GM23248 (cell line): Measurements from ENCODE around the gene AKT1S1.

Source experiments
- EZH2 ChIP-seq: fragments of 200-600 bp; sonication (generic); IDR thresholded peaks from 2 replicates; pipeline ENCODE4 v1.6.1; 2018; ENCODE audit warnings: antibody characterized with exemption, mild to moderate bottlenecking; ENCODE audit not compliant: insufficient read depth, poor library complexity, severe bottlenecking
- EZH2phosphoT487 ChIP-seq: fragments of 200-600 bp; sonication (generic); IDR thresholded peaks from 2 replicates; pipeline ENCODE4 v1.6.1; 2018; ENCODE audit warnings: antibody characterized with exemption, moderate library complexity, mild to moderate bottlenecking, low read depth; ENCODE audit not compliant: insufficient read depth

DNA sequence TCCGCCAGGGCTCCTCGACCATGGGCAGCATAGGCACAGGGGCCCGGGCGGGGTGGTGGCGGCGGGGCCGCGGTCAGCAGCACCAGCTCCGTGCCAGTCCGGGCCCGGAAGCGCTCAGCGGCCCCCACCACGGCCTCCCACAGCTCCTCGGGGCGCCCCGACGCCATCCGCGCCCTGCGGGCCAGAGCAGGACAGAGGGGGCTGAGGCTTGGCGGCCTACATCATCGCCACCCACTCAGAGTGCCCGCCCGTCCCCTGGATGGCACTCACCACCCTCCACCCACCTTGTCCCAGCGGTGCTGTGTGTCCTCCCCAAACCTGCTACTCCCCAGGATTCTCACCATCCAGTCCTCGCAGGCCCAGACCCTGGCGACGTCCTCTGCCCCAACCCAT lies 4.0 kb downstream of the AKT1S1 start:
- no peak for TF ChIP-seq EZH2
- TF ChIP-seq EZH2phosphoT487 = no peak
